OCI-LY1 (cell line): ENCODE results near the gene PPP1R1B.

Experiments
- H2AFZ ChIP-seq: fragments of 200-600 bp; sonication (generic), shearing (Covaris generic); 2 replicates; pipeline ENCODE4 v1.6.0; 2014; ENCODE audit warnings: antibody characterized with exemption, mild to moderate bottlenecking, low read length
- H3F3A ChIP-seq: fragments of 200-600 bp; sonication (generic), shearing (Covaris generic); 2 replicates; pipeline ENCODE4 v1.6.0; 2014; ENCODE audit warnings: mild to moderate bottlenecking, antibody characterized with exemption, low read length, moderate library complexity; ENCODE audit not compliant: insufficient read depth
- H3K27ac ChIP-seq: fragments of 200-600 bp; sonication (generic); 2 replicates; pipeline ENCODE4 v1.5.1; 2014; ENCODE audit warnings: low read length, mixed run types, mild to moderate bottlenecking, low read depth; ENCODE audit not compliant: poor library complexity, severe bottlenecking
- H3K27me3 ChIP-seq: fragments of 200-600 bp; sonication (generic); 2 replicates; pipeline ENCODE4 v1.6.0; 2014; ENCODE audit warnings: antibody characterized with exemption, mild to moderate bottlenecking, low read length, moderate library complexity; ENCODE audit not compliant: insufficient read depth
- H3K36me3 ChIP-seq: fragments of 200-600 bp; sonication (generic); 2 replicates; pipeline ENCODE4 v1.6.1; 2014; ENCODE audit warnings: mild to moderate bottlenecking, antibody characterized with exemption, low read length, moderate library complexity, mixed read lengths; ENCODE audit not compliant: insufficient read depth
- H3K4me1 ChIP-seq: fragments of 200-600 bp; sonication (generic); 2 replicates; pipeline ENCODE4 v1.5.1; 2014; ENCODE audit warnings: mild to moderate bottlenecking, low read length, moderate library complexity; ENCODE audit not compliant: insufficient read depth, severe bottlenecking
- H3K4me2 ChIP-seq: fragments of 200-600 bp; sonication (generic), shearing (Covaris generic); 2 replicates; pipeline ENCODE4 v1.6.1; 2014; ENCODE audit warnings: low read length
- H3K4me3 ChIP-seq: fragments of 200-600 bp; sonication (generic); 2 replicates; pipeline ENCODE4 v1.5.1; 2014; ENCODE audit warnings: low read length, low read depth, mild to moderate bottlenecking, mixed read lengths; ENCODE audit not compliant: poor library complexity, severe bottlenecking
- H3K79me2 ChIP-seq: fragments of 200-600 bp; shearing (Covaris generic); 2 replicates; pipeline ENCODE4 v1.6.1; 2016; ENCODE audit warnings: mixed run types, low read length, mixed read lengths; ENCODE audit not compliant: insufficient read depth
- H3K9ac ChIP-seq: fragments of 200-600 bp; sonication (generic), shearing (Covaris generic); 2 replicates; pipeline ENCODE4 v1.6.1; 2014; ENCODE audit warnings: mild to moderate bottlenecking, low read length, mixed read lengths
- H3K9me2 ChIP-seq: fragments of 200-600 bp; sonication (generic), shearing (Covaris generic); 2 replicates; pipeline ENCODE4 v1.6.1; 2014; ENCODE audit warnings: low read depth, mild to moderate bottlenecking, low read length, mixed read lengths
- H3K9me3 ChIP-seq: fragments of 200-600 bp; shearing (Covaris generic); 2 replicates; pipeline ENCODE4 v1.6.1; 2014; ENCODE audit warnings: low read length, mixed read lengths
- H4K20me1 ChIP-seq: fragments of 200-600 bp; sonication (generic), shearing (Covaris generic); 2 replicates; pipeline ENCODE4 v1.6.0; 2016; ENCODE audit warnings: mild to moderate bottlenecking, low read length; ENCODE audit not compliant: insufficient read depth
- CTCF ChIP-seq: fragments of 200-600 bp; sonication (generic), shearing (Covaris generic); IDR thresholded peaks from 2 replicates; pipeline ENCODE4 v1.5.1; 2017; ENCODE audit warnings: mild to moderate bottlenecking, antibody characterized with exemption, low read length, moderate library complexity, mixed read lengths
- EZH2 ChIP-seq: fragments of 200-600 bp; sonication (generic), shearing (Covaris generic); IDR thresholded peaks from 2 replicates; pipeline ENCODE4 v1.8.0; 2017; ENCODE audit warnings: borderline replicate concordance, mixed run types, mild to moderate bottlenecking, antibody characterized with exemption, low read length, moderate library complexity, mixed read lengths

The PPP1R1B gene

DNA sequence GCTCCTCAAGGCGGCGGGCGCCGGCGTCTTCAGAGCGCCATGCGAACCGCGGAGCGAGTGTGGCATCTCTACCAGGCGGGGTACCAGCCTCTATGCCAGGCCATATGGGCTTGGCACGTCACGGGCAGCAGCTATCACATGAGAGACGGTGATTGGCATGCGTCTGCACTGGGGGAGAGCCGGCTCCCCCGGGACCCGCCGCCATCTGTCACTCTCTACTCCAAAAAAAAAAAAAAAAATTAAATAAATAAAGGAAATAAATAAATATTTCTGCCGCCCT is 19.0 kb upstream of the PPP1R1B start, which contains the start of gene NEUROD2:
Gene NEUROD2, minus strand, starts transcription at position 70 of the 280 bp plus-strand sequence. CDS start 1,321 bp downstream, outside the sequence.
- no peak within 1 kb of the TSS for H3K4me2 ChIP-seq
- peaks cover 5% of the 10 kb centered on the region for H3K4me1 ChIP-seq

DNA sequence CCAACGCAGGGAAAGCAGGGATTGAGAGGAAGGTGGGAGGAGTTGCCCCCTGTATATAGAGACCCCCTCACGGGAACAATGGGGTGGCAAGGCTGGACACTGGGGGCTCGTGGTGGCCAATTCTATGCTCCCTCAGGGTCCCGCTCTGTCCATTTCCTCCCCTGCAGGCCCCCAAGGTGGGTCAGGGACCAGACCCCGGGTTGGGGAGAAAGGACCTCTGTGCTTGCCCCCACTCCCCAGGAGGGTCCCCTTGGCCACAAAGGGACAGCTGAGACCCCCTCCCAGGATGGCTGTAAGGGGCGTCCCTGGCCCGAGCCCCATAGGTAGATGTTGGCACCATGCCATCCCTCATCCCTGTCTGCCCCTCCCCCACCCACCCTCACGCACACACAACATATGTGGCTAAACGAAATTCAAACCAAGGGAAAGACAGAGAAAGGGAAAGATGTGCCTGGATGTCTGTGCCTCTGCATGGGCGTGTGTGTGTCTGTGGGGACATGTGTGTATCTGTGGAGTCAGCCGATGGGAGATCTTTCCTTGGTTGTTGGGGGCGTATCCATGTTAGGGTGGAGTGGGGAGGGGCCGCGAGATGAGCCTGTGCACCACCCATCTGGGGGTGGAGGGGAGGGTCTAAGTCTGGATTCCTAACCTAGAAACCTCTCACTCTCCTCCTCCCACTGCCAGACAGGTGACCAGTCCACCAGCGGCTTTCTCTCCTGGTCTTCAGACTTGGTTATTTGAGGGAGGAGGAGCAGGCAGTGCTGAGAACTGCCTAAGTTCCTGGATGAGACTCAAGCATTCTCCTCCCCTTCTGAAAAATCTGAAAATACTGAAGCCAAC is 18.4 kb upstream of the PPP1R1B start:
- no peak for TF ChIP-seq EZH2
- TF ChIP-seq CTCF, result no peak
- no peaks in the 10 kb centered on the region for H3K79me2 ChIP-seq
- H3K4me1 ChIP-seq, result peaks cover 5% of the 10 kb centered on the region
- H3K4me3 ChIP-seq, result no peak overlapping the region
- H3K9me3 ChIP-seq, result no peaks in the 10 kb centered on the region
- H3K9me2 ChIP-seq, result no peaks in the 10 kb centered on the region
- peaks cover 12% of the 10 kb centered on the region; the same call in 1 of the 2 replicates for H3K27me3 ChIP-seq
- no peaks in the 10 kb centered on the region for H3F3A ChIP-seq
- no peak overlapping the region for H2AFZ ChIP-seq
- no peak overlapping the region for H3K27ac ChIP-seq
- no peak overlapping the region for H3K4me2 ChIP-seq
- no peaks in the 10 kb centered on the region for H3K36me3 ChIP-seq
- no peaks in the 10 kb centered on the region for H4K20me1 ChIP-seq
- no peak overlapping the region for H3K9ac ChIP-seq

More for the DNA sequence above, 19.0 kb upstream of the PPP1R1B start, which contains the start of gene NEUROD2:
- Histone ChIP-seq H3K4me3 (no peak within 1 kb of the TSS), H2AFZ (no peak within 1 kb of the TSS), H3K9ac (no peak within 1 kb of the TSS), H3F3A (no peaks in the 10 kb centered on the region), H3K9me3 (no peaks in the 10 kb centered on the region), H3K36me3 (no peaks in the 10 kb centered on the region), H3K27me3 (peaks cover 12% of the 10 kb centered on the region; the same call in 1 of the 2 replicates), H3K27ac (no peak within 1 kb of the TSS), H3K9me2 (no peaks in the 10 kb centered on the region), H4K20me1 (no peaks in the 10 kb centered on the region), H3K79me2 (no peaks in the 10 kb centered on the region)
- TF ChIP-seq EZH2 (no peak), CTCF (no peak)

DNA sequence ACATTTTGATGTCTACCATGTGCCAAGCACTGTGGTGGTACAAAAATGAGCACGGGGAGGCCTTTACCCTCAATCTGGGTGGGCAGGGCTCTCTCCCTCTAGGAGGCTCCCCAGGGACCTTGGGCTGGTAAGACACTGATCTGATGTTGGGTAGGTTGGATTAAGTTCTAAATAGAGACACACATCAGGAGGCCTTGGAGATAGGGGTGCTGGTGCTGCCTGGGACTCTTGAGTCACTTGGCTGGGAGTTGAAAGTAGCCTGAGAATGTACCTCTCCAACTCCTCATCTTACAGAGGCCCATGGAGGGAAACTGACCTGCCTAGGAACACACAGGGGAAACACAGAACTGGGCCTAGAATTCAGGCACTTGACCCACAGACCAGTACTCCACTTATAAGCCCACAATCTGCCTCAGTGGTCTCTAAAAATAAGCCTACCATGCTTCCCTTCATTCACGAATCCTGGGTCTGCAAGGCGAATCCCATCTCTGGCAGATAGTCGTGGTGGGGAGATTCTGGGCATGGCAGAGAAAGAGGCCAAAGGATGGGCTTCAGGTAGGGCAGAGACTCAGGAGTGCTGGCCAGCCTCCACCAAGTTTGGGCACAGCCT is 17.2 kb upstream of the PPP1R1B start:
- Histone ChIP-seq H3K27ac (no peak overlapping the region), H3K79me2 (no peaks in the 10 kb centered on the region), H3K36me3 (no peaks in the 10 kb centered on the region), H3K4me1 (no peaks in the 10 kb centered on the region), H4K20me1 (no peaks in the 10 kb centered on the region), H3K9me3 (no peaks in the 10 kb centered on the region), H3K4me2 (no peak overlapping the region), H3K9me2 (no peaks in the 10 kb centered on the region), H3K9ac (no peak overlapping the region), H3F3A (no peaks in the 10 kb centered on the region), H3K4me3 (no peak overlapping the region), H3K27me3 (peaks cover 5% of the 10 kb centered on the region; the same call in 1 of the 2 replicates), H2AFZ (no peak overlapping the region)
- TF ChIP-seq EZH2 (no peak), CTCF (no peak)
